HG02678 (cell line): ENCODE data around the gene TEKT4.
"Not testable (repeated sequence)": the region's sequence is repeated elsewhere in the genome, so short reads cannot be mapped to it uniquely, and the experiment has no call there.

Source experiments
- ATAC-seq: cut with Tn5 transposase; IDR thresholded peaks from one replicate; pipeline ENCODE4 v1.9.1; 2021; ENCODE audit warnings: mild to moderate bottlenecking, moderate library complexity; ENCODE audit not compliant: unreplicated experiment

The TEKT4 gene

GRCh38 chr2:94875064-94875819 is 4.0 kb downstream of the TEKT4 start:
- ATAC-seq = no peak

- ATAC-seq = no peak
Measured at GRCh38 chr2:94875820-94876522, 4.7 kb downstream of the TEKT4 start.

GRCh38 chr2:94876523-94876863 is 5.3 kb downstream of the TEKT4 start:
- no peak for ATAC-seq

- no peak for ATAC-seq
Measured at GRCh38 chr2:94877129-94877528, 5.9 kb downstream of the TEKT4 start.

- not testable (repeated sequence) for ATAC-seq
Measured at GRCh38 chr2:94878575-94878974, 7.3 kb downstream of the TEKT4 start.

GRCh38 chr2:94879314-94879981 is 8.2 kb downstream of the TEKT4 start:
- ATAC-seq = no peak

GRCh38 chr2:94879982-94880377 is 8.8 kb downstream of the TEKT4 start:
- ATAC-seq = no peak

GRCh38 chr2:94880507-94880906 is 9.3 kb downstream of the TEKT4 start:
- no peak for ATAC-seq

- ATAC-seq = no peak
Measured at GRCh38 chr2:94881070-94881469, 9.8 kb downstream of the TEKT4 start.

GRCh38 chr2:94890234-94890633 is 19.0 kb downstream of the TEKT4 start:
- ATAC-seq = no peak

- ATAC-seq = not testable (repeated sequence)
Measured at GRCh38 chr2:94895273-94895672, 24.0 kb downstream of the TEKT4 start.

- ATAC-seq = not testable (repeated sequence)
Measured at GRCh38 chr2:94906976-94907375, 35.7 kb downstream of the TEKT4 start.

- no peak for ATAC-seq
Measured at GRCh38 chr2:94923196-94923595, 52.0 kb downstream of the TEKT4 start.

- ATAC-seq = not testable (repeated sequence)
Measured at GRCh38 chr2:94924999-94925398, 53.8 kb downstream of the TEKT4 start.
